Breast epithelium (tissue), 4 donors: ENCODE data around the gene ADSL. TPM values are rescaled to one million over a fixed set of nuclear protein-coding genes. Genes with fewer than 3 reads are reported as not detected.
A peak's percentile ranks its signal among the peaks of the same experiment; 100 is the strongest.

Source experiments
- DNase-seq, 2 donors: peaks; one replicate each; pipeline ENCODE4 v3.0.0-alpha.2; 2019; ENCODE audit warnings: low spot score in 2 of 2
- H3K27ac ChIP-seq, 2 donors: fragments of 200-600 bp; sonication (generic) in 1 of 2; one replicate each; pipeline ENCODE4 v1.5.1; 2016 to 2019; ENCODE audit warnings: mild to moderate bottlenecking in 1 of 2
- H3K27me3 ChIP-seq, 2 donors: fragments of 200-600 bp; sonication (generic) in 1 of 2; one replicate each; pipeline versions ENCODE4 v1.5.1 to v1.6.0; 2017 to 2019; ENCODE audit warnings: control low read depth in 1 of 2, mild to moderate bottlenecking in 1 of 2
- H3K36me3 ChIP-seq: fragments of 200-600 bp; one replicate; pipeline ENCODE4 v1.5.1; 2019
- H3K4me1 ChIP-seq, 2 donors: fragments of 200-600 bp; sonication (generic); one replicate each; pipeline ENCODE4 v1.5.1; 2016 to 2019; ENCODE audit warnings: control low read depth in 1 of 2
- H3K4me3 ChIP-seq, 3 donors: fragments of 200-600 bp; sonication (generic); 1 replicate in 2 of 3; 2 replicates in 1 of 3; pipeline ENCODE4 v1.5.1; 2016 to 2019; ENCODE audit warnings: mild to moderate bottlenecking in 3 of 3, moderate library complexity in 2 of 3
- H3K9me3 ChIP-seq, 2 donors: fragments of 200-600 bp; sonication (generic) in 1 of 2; one replicate each; pipeline ENCODE4 v1.5.1; 2016 to 2019; ENCODE audit warnings: control low read depth in 1 of 2
- CTCF ChIP-seq, 3 donors: fragments of 450-650 bp; IDR thresholded peaks; one replicate each; pipeline ENCODE4 v1.5.1; 2016 to 2017; ENCODE audit warnings: antibody characterized with exemption in 3 of 3, mild to moderate bottlenecking in 3 of 3, moderate library complexity in 3 of 3
- POLR2A ChIP-seq: fragments of 450-650 bp; IDR thresholded peaks from one replicate; pipeline ENCODE4 v1.6.1; 2016; ENCODE audit warnings: antibody characterized with exemption, mild to moderate bottlenecking, moderate library complexity
- POLR2AphosphoS5 ChIP-seq, 3 donors: sonication (generic); formaldehyde crosslinking; IDR thresholded peaks; one replicate each; pipeline ENCODE4 v1.6.1; 2017; ENCODE audit warnings: antibody characterized with exemption in 3 of 3
- intact Hi-C: fragments of 100-400 bp; cut with DNase I; formaldehyde crosslinking; loops from one replicate; pipeline ENCODE4 v1.15.1; 2023; ENCODE audit warnings: low total_unique reads
- total RNA-seq, 3 donors: library from RNA; depleted of rRNA; stranded (reverse); fragments of >200 nt; gene quantifications; one replicate each; pipeline ENCODE4 v1.1.0, GENCODE V29; 2016

Gene ADSL
- total RNA-seq, 3 donors from 2014 or later, result 66.6 to 92.3 (median 74.7) TPM

- peak in 1 of 2 donors; percentile 55 for DNase-seq
- peaks cover 0 to 11% of the 10 kb centered on the region in 2 donors for H3K4me1 ChIP-seq
- intact Hi-C loops, result no loop called here
- H3K36me3 ChIP-seq, result no peaks in the 10 kb centered on the region
- H3K27ac ChIP-seq, result peak overlapping the region; percentile 65 to 72
- TF ChIP-seq POLR2AphosphoS5 (IDR thresholded peaks at IDR 0.05) (peak in 1 of 3 donors; percentile 25), POLR2A (no peak)
- H3K4me3 ChIP-seq, result no peak overlapping the region
- no peaks in the 10 kb centered on the region for H3K27me3 ChIP-seq
- no peaks in the 10 kb centered on the region for H3K9me3 ChIP-seq
Observed at GRCh38 chr22:40400159-40400558, 53.9 kb downstream of the ADSL start.

- Histone ChIP-seq H3K4me1 (peaks cover 0 to 10% of the 10 kb centered on the region in 2 donors), H3K4me3 (no peak overlapping the region), H3K27ac (no peak overlapping the region), H3K27me3 (no peaks in the 10 kb centered on the region), H3K9me3 (no peaks in the 10 kb centered on the region), H3K36me3 (peaks cover 9% of the 10 kb centered on the region)
- no peak for DNase-seq
- TF ChIP-seq POLR2A (no peak), POLR2AphosphoS5 (IDR thresholded peaks at IDR 0.05) (no peak), CTCF (IDR thresholded peaks at IDR 0.05) (no peak)
- intact Hi-C loops, result no loop called here
Observed at GRCh38 chr22:40401532-40401931, 55.2 kb downstream of the ADSL start.

GRCh38 chr22:40401981-40402406 is 55.7 kb downstream of the ADSL start:
- H3K4me1 ChIP-seq, result peaks cover 0 to 5% of the 10 kb centered on the region in 2 donors
- H3K4me3 ChIP-seq, result no peak overlapping the region
- no peak overlapping the region for H3K27ac ChIP-seq
- no peak for DNase-seq
- no peaks in the 10 kb centered on the region for H3K9me3 ChIP-seq
- H3K27me3 ChIP-seq, result no peaks in the 10 kb centered on the region
- TF ChIP-seq POLR2A (no peak), POLR2AphosphoS5 (IDR thresholded peaks at IDR 0.05) (no peak), CTCF (IDR thresholded peaks at IDR 0.05) (no peak)
- H3K36me3 ChIP-seq, result peaks cover 9% of the 10 kb centered on the region
- intact Hi-C loops, result no loop called here

GRCh38 chr22:40403141-40403540 is 56.8 kb downstream of the ADSL start:
- H3K36me3 ChIP-seq, result peaks cover 9% of the 10 kb centered on the region
- no peaks in the 10 kb centered on the region for H3K27me3 ChIP-seq
- no peak overlapping the region for H3K4me3 ChIP-seq
- no peaks in the 10 kb centered on the region for H3K4me1 ChIP-seq
- intact Hi-C loops, result no loop called here
- TF ChIP-seq POLR2A, result no peak
- TF ChIP-seq CTCF (IDR thresholded peaks at IDR 0.05), result no peak
- no peak for TF ChIP-seq POLR2AphosphoS5 (IDR thresholded peaks at IDR 0.05)
- H3K9me3 ChIP-seq, result no peaks in the 10 kb centered on the region
- no peak for DNase-seq
- H3K27ac ChIP-seq, result no peak overlapping the region

GRCh38 chr22:40403651-40404050 is 57.4 kb downstream of the ADSL start:
- Histone ChIP-seq H3K36me3 (peaks cover 9% of the 10 kb centered on the region), H3K27ac (peak overlapping the region; percentile 10 to 21), H3K4me3 (no peak overlapping the region), H3K9me3 (no peaks in the 10 kb centered on the region), H3K27me3 (no peaks in the 10 kb centered on the region), H3K4me1 (no peaks in the 10 kb centered on the region)
- no peak for DNase-seq
- intact Hi-C loops, result no loop called here
- TF ChIP-seq POLR2A, result no peak
- no peak for TF ChIP-seq POLR2AphosphoS5 (IDR thresholded peaks at IDR 0.05)
- no peak for TF ChIP-seq CTCF (IDR thresholded peaks at IDR 0.05)
